GM19395 (cell line): ENCODE results near the gene PTPN9.
"Not testable (repeated sequence)": the region's sequence is repeated elsewhere in the genome, so short reads cannot be mapped to it uniquely, and the experiment has no call there.

Source experiments
- ATAC-seq: cut with Tn5 transposase; IDR thresholded peaks from one replicate; pipeline ENCODE4 v1.9.1; 2021; ENCODE audit warnings: mild to moderate bottlenecking, moderate library complexity; ENCODE audit not compliant: unreplicated experiment

Gene PTPN9

DNA sequence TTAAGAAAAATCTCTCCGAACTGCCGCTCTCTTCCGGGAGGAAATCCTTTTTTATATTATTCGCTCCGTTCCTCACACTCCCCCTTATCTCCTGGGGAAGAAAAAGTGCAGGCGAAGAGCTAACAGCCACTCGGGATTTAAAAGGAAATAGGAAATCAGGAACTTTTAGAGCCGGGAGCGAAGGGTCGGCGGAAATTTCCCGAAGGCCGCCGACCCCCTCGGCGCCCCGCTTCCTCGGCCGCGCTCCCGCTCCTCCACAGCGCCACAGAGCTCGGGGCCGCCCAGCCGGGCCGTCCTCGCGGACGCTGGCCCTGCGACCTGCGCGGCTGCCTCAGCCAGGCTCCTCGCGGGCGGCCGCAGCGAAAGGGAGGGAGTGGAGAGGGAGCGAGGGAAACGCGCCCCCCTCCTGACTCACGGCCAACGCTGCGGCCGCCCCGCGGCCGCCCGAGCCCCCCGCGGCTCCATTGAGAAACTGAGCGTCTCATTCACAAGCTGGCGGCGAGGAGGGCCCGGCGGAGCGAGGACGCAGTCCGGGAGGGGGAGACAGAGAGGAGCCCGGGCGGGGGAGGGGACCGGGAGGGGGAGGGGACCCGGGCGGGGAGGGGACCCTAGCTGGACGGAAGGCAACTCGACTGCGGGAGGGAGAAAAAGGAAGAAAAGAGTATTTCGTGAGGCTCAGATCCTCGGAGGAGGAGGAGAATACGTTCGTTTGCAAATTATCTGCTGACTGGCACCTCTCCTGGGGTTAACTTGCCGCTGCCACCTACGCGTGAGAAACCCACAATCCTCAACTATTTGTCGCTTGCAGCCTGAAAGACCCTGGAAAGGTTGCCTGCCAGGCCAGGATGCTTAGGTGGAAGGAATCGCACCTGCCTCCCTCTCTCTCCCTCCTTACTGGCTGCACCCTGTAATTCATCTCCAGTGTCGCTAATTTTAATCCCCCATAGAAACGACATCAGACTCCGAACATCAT is at the start of gene PTPN9:
PTPN9 (minus strand) TSS at position 368 of the 973 bp plus-strand sequence. CDS start 539 bp downstream, outside the sequence.
- peak; percentile 51 for ATAC-seq

DNA sequence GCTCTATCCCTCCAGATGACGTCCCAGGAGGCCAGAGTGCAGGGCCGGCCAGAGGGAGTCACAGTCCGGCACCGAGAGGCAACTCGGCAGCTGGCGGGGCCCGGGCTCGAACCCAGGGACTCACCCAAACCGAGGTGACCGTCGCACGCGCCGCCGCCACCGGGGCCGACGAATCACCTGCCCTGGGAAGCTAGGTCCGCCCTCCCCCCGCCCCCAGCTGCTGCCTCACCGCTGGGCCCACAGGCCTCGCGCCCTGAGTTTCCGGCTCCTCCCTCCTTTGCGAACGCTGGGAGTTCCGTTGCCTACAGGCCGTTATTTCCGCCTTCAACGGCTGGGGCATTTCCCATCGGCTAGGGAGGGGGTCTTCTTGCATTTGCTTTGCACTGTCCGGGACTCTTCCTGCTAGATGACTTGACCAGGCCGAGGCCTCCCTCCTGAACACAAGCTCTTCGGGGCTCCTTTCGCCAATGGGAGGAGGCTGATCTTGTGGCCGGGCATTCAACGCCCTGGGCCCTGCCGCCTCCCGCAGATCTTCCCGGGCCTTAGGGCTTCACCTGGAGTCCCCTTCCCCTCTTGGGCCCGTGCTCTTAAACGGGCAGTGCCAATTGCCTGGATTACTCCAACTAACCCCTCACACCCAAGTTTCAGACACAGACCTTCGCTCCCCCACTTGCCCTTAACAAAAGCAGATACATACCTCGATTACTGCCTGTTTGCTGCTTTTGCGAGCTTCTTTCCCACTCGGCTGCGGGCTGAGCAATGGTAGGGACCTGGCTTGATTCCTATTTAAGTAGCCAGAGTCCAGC is 46.6 kb upstream of the PTPN9 start, which contains the start of gene SNUPN:
SNUPN (minus strand) TSS at position 184 of the 806 bp plus-strand sequence. CDS start 4,674 bp downstream, outside the sequence.
- ATAC-seq, result peak; percentile 77

GRCh38 chr15:75622505-75622904 is 43.4 kb upstream of the PTPN9 start:
- ATAC-seq, result no peak

- ATAC-seq, result no peak
These were observed 41.8 kb upstream of the PTPN9 start for GRCh38 chr15:75620841-75621391.

DNA sequence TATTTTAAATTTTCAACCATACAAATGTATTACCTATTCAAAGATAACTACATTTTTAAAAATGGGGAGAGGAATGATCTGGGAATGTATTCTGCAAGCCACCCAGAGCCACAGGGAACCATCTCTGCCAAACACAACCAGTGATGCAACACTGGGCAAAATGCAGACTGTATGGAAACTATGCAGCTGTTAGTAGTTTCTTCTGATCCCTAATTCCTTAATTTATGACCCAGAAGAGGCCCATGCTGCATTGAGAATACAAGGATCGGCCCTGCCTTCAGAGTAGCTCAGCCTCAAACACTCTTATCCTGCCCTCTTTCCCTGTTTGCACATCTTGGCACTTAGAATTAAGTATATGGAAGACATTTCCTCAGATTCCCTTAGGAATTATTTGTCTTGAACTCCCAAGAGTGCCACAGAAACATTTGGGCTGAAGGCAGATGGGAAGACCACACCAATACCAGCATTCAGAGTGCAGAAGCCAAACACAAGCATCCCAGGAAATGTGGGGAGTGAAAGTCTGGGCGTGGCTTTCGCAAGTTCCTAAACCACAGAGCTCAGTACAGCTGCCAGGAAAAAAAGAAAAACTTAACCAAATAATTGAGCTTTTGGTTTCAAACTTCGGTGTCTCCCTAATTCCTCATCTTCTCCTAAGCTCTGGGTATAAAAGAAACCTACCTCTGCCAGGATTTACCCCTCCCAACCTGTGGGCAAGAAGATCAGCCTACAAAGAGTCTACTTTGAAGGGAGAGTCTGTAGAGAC is 41.1 kb upstream of the PTPN9 start:
- no peak for ATAC-seq

- no peak for ATAC-seq
These were observed 37.7 kb upstream of the PTPN9 start for GRCh38 chr15:75616766-75617165.

DNA sequence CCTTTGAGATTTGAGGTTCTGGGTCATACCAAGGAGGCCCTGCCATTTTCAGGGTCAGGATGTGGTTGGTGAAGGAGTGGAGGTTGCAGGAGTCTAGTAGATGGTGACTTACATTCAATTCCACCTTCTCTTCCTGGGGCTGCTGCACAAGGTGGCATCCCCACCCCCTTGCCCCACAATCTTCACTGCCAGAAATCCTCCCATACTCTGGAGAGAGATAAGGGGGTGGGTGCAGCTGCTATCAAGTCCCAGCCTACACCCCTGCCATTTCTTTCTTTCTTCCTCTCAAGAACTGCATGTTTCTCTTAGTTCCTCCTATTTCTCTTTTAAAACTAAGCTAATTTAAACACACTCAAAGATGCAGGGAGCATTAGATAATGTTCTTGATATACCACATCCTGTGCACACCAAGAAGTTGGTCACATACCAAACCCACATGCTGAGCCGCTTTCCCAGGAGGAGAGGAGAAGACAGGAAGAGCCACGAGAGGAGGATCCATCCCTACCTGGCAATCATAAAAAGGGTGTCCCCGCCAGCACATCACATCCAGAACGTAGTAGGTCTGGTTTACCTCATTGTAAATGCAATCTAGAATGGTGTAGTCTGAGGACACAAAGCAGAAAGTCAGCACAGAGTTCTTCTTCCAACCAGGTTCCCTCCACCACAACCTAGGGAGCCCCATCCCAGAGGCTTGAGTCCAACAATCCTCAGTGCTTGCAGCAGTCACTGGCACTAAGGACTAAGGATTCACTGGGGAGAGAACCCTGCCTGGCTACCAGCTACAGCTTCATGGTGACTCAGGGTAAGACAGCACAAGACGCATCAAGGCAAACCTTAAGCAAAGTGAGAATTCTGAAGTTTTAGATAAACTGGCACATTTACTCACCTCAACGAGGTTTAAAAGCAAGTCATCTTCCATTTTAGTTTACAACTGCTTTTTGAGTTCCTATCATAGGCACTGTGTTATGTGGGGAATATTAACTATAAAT is 27.9 kb upstream of the PTPN9 start:
- no peak for ATAC-seq

DNA sequence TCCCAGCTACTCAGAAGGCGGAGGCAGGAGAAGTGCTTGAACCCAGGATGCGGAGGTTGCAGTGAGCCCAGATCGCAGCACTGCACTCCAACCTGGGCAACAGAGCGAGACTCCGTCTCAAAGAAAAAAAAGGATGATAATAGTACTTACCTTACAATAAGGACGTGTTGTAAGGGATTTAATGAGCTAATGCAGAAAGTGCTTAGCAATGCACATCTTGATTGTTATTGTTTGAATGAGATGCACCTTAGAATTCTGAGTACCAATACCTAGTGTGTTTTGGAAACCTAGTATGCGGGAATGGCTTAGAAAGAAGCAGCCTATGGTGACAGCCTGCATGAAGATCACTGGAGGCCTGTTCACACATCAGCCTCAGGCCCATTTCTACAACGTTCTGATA is 26.9 kb upstream of the PTPN9 start:
- no peak for ATAC-seq

- ATAC-seq, result no peak
These were observed 20.3 kb upstream of the PTPN9 start for GRCh38 chr15:75599401-75599800.

DNA sequence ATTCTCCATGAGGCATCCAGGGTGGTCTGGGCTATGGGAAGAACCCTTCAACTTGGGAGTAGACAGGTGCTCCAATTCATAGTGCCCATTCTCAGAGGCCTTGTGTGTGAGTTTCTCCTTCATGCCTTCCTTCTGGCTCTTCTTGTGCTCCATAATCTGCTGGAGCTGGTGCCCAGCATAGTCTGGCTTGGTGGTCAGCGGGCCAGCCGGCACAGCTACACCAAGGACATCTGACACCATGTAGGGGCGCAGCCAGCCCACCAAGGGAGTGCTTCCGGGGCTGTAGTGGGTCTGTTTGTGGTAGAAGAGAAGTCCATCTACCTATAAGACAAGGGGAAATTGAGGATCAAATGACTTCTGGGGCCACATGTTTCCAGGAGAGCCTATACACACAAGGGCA is 19.2 kb upstream of the PTPN9 start:
- ATAC-seq, result no peak

GRCh38 chr15:75597667-75598341 is 18.7 kb upstream of the PTPN9 start:
- no peak for ATAC-seq

DNA sequence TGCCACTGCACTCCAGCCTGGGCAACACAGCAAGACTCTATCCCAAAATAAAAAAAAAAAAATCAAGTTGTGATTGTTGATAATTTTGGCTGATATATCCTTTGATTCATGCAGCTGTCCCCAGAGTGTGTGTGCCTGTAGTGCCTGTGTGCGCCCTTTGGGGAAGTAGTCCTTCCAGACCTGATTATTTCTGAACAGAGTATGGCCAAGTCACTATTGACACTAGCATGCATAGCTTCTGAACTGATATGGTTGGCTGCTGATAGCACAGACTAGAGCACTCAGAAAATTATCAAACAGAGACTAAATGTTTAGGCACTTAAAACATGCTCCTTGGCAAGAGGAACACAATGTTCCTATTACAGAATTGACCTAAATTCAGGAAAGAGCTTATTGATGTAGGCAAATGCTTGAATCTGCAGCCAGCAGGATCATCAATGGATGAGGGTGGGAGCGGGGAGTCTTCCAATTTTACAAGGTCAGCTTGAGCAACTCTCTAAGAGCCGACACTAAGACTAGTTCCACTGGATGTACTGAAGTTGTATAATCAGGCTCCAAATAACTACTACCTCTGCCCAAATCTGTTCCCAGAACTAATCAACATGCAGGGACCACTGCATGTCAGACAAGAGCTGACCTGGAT is 17.7 kb upstream of the PTPN9 start:
- no peak for ATAC-seq

DNA sequence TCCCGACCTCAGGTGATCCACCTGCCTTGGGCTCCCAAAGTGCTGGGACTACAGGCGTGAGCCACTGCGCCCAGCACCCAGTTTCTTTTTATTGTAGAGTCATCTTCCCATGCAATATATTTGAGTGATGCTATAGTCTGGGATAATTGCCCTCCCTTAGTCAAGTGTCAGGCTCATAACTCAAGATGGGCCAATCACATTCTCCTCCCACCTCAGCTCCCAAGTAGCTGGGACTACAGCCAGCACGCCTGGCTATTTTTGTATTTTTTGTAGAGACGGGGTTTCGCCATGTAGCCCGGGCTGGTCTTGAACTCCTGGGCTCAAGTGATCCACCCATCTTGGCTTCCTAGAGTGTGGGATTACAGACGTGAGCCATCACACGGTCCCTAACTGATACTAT is 15.2 kb upstream of the PTPN9 start:
- ATAC-seq, result no peak

GRCh38 chr15:75591655-75592364 is 12.7 kb upstream of the PTPN9 start:
- ATAC-seq, result no peak

GRCh38 chr15:75590239-75590638 is 11.1 kb upstream of the PTPN9 start:
- no peak for ATAC-seq

DNA sequence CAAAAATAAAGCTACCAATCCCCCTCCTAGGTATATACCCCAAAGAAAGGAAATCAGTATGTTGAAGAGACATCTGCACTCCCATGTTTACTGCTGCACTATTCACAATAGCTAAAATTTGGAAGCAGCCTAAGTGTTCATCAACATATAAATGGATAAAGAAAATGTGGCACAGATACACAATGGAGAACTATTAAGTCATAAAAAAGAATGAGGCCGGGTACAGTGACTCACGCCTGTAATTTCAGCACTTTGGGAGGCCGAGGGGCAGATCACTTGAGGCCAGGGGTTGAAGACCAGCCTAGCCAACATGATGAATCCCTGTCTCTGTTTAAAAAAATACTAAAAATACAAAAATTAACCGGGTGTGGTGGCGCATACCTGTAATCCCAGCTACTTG is 10.0 kb upstream of the PTPN9 start:
- no peak for ATAC-seq

- not testable (repeated sequence) for ATAC-seq
These were observed 7.3 kb upstream of the PTPN9 start for GRCh38 chr15:75586422-75586821.

DNA sequence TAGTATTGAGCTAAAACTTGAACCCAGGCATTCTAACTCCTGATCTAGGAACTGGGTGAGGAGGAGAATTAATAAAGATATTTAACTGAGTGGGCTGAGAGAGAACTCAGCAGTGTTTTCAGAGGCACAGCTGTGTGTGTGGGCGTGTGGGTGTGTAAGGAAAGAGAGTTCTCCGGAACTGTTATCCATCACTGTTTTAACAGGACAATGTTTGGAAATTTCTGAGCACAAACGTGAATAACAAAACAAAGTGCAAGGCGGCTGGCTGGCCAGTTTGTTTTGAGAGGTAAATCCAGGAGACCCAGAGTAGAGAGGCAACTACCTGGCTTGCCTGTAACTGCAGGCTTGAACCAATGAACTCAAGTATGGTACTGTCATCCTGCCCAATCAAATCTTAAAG is 5.0 kb upstream of the PTPN9 start:
- no peak for ATAC-seq
